ENCODE data around the gene RPLP1. TPM values are rescaled to one million over a fixed set of nuclear protein-coding genes. Genes with fewer than 3 reads are reported as not detected.

The RPLP1 gene
- polyA plus RNA-seq, 1 donor from 2014 or later, result 3,528 TPM

Other genes with a start within 250 kb of the RPLP1 start
- not detected for gene PAQR5, start 153.9 kb upstream of the RPLP1 start, polyA plus RNA-seq
- 1.0 TPM for gene KIF23, start 38.5 kb upstream of the RPLP1 start, polyA plus RNA-seq

All from IgD-negative memory B cell (primary cell).